ENCODE measurements around the gene ITCH.
"Not testable (repeated sequence)": the region's sequence is repeated elsewhere in the genome, so short reads cannot be mapped to it uniquely, and the experiment has no call there.

Gene ITCH

DNA sequence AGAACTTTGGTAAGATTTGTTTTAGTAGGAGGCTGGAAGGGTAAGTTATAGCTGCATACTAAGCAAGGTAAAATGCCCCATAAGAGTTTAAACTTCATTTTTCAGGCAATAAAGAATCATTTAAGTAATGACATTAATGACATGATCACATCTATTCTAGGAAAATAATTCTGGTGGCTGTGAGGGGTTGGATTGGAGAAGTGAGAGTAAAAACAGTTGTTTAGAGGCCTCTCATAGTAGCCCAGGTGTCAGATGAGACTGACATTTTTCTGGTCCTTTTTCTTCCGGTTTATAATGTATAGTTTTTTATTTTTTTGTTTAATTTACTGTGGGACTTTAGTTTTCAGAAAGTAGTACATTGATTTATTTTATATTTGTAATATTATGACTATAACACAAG lies 40.8 kb downstream of the ITCH start:
- no peak for DNase-seq (ENCODE audit: extremely low spot score)
- CTCF ChIA-PET: no interaction called here
- no peak for TF ChIP-seq TARDBP (IDR thresholded peaks at IDR 0.05)
- no peak for TF ChIP-seq FOXK2 (IDR thresholded peaks at IDR 0.05)
- no peak for TF ChIP-seq CTBP1 (IDR thresholded peaks at IDR 0.05; ENCODE audit: borderline replicate concordance)
- no peak for TF ChIP-seq ZNF384 (IDR thresholded peaks at IDR 0.05)
- TF ChIP-seq NFRKB (IDR thresholded peaks at IDR 0.05): no peak
- no peak for TF ChIP-seq LEF1 (IDR thresholded peaks at IDR 0.05; ENCODE audit: borderline replicate concordance)
- no peak for TF ChIP-seq ARNT (IDR thresholded peaks at IDR 0.05)
- no peak for TF ChIP-seq L3MBTL2 (conservative IDR thresholded peaks at IDR 0.05)
- no peak for TF ChIP-seq SP1 (IDR thresholded peaks at IDR 0.05)
- no peak for TF ChIP-seq FOXA1 (IDR thresholded peaks at IDR 0.05)
- no peak for TF ChIP-seq FOXM1 (IDR thresholded peaks at IDR 0.05; ENCODE audit: borderline replicate concordance)
- no peak for TF ChIP-seq HDGF (IDR thresholded peaks at IDR 0.05; ENCODE audit: borderline replicate concordance)
- TF ChIP-seq ELF4 (IDR thresholded peaks at IDR 0.05): no peak
- TF ChIP-seq, protein P1, sequence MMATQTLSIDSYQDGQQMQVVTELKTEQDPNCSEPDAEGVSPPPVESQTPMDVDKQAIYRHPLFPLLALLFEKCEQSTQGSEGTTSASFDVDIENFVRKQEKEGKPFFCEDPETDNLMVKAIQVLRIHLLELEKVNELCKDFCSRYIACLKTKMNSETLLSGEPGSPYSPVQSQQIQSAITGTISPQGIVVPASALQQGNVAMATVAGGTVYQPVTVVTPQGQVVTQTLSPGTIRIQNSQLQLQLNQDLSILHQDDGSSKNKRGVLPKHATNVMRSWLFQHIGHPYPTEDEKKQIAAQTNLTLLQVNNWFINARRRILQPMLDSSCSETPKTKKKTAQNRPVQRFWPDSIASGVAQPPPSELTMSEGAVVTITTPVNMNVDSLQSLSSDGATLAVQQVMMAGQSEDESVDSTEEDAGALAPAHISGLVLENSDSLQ (IDR thresholded peaks at IDR 0.05): no peak
- TF ChIP-seq SUZ12 (IDR thresholded peaks at IDR 0.05): no peak
- TF ChIP-seq BHLHE40 (IDR thresholded peaks at IDR 0.05; ENCODE audit: borderline replicate concordance): no peak
- POLR2A ChIA-PET: interaction anchor here (0.5 kb wide), 1 partner anchor 13 kb away, joined by 4 read pairs; no protein-coding TSS in a partner anchor

DNA sequence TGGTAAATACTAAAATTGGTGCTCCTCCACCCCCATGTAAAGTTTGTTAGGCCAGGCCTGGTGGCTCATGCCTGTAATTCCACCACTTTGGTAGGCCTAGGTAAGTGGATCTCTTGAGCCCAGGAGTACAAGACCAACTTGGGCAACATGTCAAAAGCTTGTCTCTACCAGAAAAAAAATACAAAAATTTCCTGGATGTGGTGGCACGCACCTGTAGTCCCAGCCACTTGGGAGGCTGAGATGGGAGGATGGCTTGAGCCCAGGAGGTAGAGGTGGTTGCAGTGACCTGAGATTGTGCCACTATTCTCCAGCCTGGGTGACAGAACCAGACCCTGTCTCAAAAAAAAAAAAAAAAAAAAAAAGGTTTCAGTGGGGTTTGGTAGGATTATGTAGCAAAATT lies 41.7 kb downstream of the ITCH start:
- no peak for TF ChIP-seq FOXA1 (IDR thresholded peaks at IDR 0.05)
- TF ChIP-seq TARDBP (IDR thresholded peaks at IDR 0.05): no peak
- TF ChIP-seq ELF4 (IDR thresholded peaks at IDR 0.05): no peak
- no peak for TF ChIP-seq LEF1 (IDR thresholded peaks at IDR 0.05; ENCODE audit: borderline replicate concordance)
- TF ChIP-seq NFRKB (IDR thresholded peaks at IDR 0.05): no peak
- no peak for TF ChIP-seq FOXK2 (IDR thresholded peaks at IDR 0.05)
- TF ChIP-seq ARNT (IDR thresholded peaks at IDR 0.05): no peak
- TF ChIP-seq L3MBTL2 (conservative IDR thresholded peaks at IDR 0.05): no peak
- TF ChIP-seq FOXM1 (IDR thresholded peaks at IDR 0.05; ENCODE audit: borderline replicate concordance): no peak
- no peak for TF ChIP-seq SUZ12 (IDR thresholded peaks at IDR 0.05)
- TF ChIP-seq BHLHE40 (IDR thresholded peaks at IDR 0.05; ENCODE audit: borderline replicate concordance): no peak
- no peak for TF ChIP-seq CTBP1 (IDR thresholded peaks at IDR 0.05; ENCODE audit: borderline replicate concordance)
- ChIA-PET CTCF (no interaction called here), POLR2A (no interaction called here)
- no peak for DNase-seq (ENCODE audit: extremely low spot score)

DNA sequence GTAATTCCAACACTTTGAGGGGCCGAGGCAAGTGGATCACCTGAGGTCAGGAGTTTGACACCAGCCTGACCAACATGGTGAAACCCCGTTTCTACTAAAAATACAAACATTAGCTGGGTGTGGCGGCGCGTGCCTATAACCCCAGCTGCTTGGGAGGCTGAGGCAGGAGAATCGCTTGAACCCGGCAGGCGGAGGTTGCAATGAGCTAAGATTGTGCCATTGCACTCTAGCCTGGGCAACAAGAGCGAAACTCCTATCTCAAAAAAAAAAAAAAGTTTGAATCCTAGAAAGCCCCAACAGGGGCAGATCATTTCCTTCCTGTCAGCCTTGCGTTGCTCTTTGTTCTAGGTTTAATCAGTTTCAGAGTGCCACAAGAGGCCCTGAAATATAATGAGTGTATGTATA lies 42.2 kb downstream of the ITCH start:
- not testable (repeated sequence) for DNase-seq (ENCODE audit: extremely low spot score)
- POLR2A ChIA-PET: interaction anchor here (1.0 kb wide), 1 partner anchor 9 kb away, joined by 3 read pairs; no protein-coding TSS in a partner anchor
- CTCF ChIA-PET: interaction anchor here (0.7 to 1.6 kb wide), 2 partner anchors 92 to 1552 kb away, joined by 4 to 8 read pairs; no protein-coding TSS in a partner anchor

DNA sequence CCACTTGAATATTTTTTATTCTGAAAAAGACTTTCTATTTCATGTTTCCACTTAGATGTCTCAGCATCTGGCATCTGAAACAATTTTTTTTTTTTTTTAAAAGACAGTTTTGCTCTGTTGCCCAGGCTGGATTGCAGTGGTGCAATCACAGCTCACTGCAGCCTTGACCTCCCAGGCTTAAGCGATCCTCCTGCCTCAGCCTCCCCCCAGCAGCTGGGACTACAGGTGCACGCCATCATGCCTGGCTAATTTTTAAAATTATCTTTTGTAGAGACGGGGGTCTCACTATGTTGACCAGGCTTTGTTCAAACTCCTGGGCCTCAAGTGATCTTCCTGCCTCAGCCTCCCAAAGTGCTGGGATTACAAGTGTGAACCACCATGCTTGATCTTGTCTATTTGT lies 42.9 kb downstream of the ITCH start:
- DNase-seq (ENCODE audit: extremely low spot score): not testable (repeated sequence)
- POLR2A ChIA-PET: interaction anchor here (1.0 kb wide), 1 partner anchor 10 kb away, joined by 3 read pairs; no protein-coding TSS in a partner anchor
- CTCF ChIA-PET: interaction anchor here (0.7 to 1.6 kb wide), 2 partner anchors 93 to 1551 kb away, joined by 4 to 8 read pairs; no protein-coding TSS in a partner anchor

DNA sequence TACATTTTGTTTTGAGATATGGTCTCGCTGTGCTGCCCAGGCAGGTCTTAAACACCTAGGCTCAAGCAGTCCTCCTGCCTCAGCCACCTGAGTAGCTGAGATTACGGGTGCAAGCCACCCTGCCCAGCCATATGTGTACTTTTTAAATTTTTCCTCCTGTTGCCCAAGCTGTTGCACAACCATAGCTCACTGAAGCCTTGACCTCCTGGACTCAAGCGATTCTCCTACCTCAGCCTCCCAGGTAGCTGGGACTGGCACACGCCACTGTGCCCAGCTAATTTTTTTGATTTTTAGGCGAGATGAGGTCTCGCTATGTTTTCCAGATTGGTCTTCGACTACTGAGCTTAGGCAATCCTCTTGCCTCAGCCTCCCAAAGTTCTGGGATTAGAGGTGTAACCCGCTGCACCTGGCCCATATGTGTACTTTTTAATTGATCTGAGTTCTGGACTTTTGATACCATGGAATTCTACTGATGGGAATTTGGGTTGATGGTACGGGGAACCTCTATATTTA lies 44.9 kb downstream of the ITCH start:
- DNase-seq (ENCODE audit: extremely low spot score): no peak
- no peak for TF ChIP-seq HDGF (IDR thresholded peaks at IDR 0.05; ENCODE audit: borderline replicate concordance)
- TF ChIP-seq CTBP1 (IDR thresholded peaks at IDR 0.05; ENCODE audit: borderline replicate concordance): no peak
- no peak for TF ChIP-seq TARDBP (IDR thresholded peaks at IDR 0.05)
- TF ChIP-seq LEF1 (IDR thresholded peaks at IDR 0.05; ENCODE audit: borderline replicate concordance): no peak
- no peak for TF ChIP-seq SUZ12 (IDR thresholded peaks at IDR 0.05)
- no peak for TF ChIP-seq ELF4 (IDR thresholded peaks at IDR 0.05)
- TF ChIP-seq ZNF384 (IDR thresholded peaks at IDR 0.05): no peak
- no peak for TF ChIP-seq L3MBTL2 (conservative IDR thresholded peaks at IDR 0.05)
- no peak for TF ChIP-seq FOXK2 (IDR thresholded peaks at IDR 0.05)
- no peak for TF ChIP-seq NFRKB (IDR thresholded peaks at IDR 0.05)
- TF ChIP-seq, protein P1 (IDR thresholded peaks at IDR 0.05): no peak
- TF ChIP-seq ARNT (IDR thresholded peaks at IDR 0.05): no peak
- TF ChIP-seq FOXA1 (IDR thresholded peaks at IDR 0.05): no peak
- no peak for TF ChIP-seq FOXM1 (IDR thresholded peaks at IDR 0.05; ENCODE audit: borderline replicate concordance)
- no peak for TF ChIP-seq BHLHE40 (IDR thresholded peaks at IDR 0.05; ENCODE audit: borderline replicate concordance)
- POLR2A ChIA-PET: no interaction called here
- CTCF ChIA-PET: no interaction called here

DNA sequence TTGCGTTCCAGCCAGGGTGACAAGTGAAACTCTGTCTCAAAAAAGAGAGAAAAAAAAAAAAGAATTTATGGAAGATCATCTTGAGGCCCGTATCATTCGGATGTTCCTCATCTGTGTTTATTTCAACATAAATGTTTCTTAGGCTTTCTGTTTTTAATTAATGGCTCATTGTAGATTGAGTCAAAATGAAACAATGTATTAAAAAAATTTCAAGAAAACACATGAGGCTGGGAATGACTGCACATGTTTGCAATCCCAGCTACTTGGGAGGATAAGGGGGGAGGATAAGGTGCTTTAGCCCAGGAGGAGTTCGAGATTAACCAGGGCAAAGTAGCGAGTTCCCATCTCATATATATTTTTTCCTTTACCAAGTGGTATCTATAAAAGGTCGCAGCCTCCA lies 47.3 kb downstream of the ITCH start:
- ChIA-PET POLR2A (interaction anchor here (1.2 kb wide), 1 partner anchor 90 kb away, joined by 3 read pairs; no protein-coding TSS in a partner anchor), CTCF (no interaction called here)
- TF ChIP-seq HDGF (IDR thresholded peaks at IDR 0.05; ENCODE audit: borderline replicate concordance): no peak
- no peak for DNase-seq (ENCODE audit: extremely low spot score)

DNA sequence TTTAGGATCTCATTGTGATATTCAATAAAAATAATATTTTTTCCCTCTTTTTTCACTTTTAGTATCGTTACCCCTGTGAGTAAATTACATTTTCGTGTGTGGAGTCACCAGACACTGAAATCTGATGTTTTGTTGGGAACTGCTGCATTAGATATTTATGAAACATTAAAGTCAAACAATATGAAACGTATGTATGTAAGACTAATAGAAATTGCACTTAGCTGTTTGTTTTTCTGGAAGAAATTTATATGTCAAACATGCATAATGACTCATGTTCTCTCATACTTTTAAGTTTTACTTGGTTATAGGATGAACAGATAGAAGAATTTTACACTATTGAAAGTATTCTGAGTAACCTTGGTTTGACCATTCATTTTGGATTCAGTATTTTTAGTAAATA lies 49.4 kb downstream of the ITCH start:
- CTCF ChIA-PET: no interaction called here
- TF ChIP-seq CTBP1 (IDR thresholded peaks at IDR 0.05; ENCODE audit: borderline replicate concordance): no peak
- no peak for TF ChIP-seq SP1 (IDR thresholded peaks at IDR 0.05)
- POLR2A ChIA-PET: no interaction called here
- no peak for DNase-seq (ENCODE audit: extremely low spot score)

DNA sequence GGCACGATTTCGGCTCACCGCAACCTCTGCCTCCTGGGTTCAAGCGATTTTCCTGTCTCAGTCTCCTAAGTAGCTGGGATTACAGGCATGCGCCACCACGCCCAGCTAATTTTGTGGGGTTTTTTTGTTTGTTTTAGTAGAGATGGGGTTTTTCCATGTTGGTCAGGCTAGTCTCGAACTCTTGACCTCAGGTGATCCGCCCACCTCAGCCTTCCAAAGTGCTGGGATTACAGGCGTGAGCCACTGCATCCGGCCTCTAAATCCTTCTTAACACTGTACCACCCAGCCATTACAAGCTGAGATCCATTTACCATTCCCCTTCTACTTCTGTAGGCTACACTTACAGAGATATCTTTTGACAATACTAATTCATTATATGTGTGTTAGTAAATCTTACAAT lies 51.5 kb downstream of the ITCH start:
- POLR2A ChIA-PET: not testable (repeated sequence)

More for the DNA sequence above, 51.5 kb downstream of the ITCH start:
- CTCF ChIA-PET; DNase-seq (ENCODE audit: extremely low spot score): not testable (repeated sequence)
